ENCODE measurements around the gene TSPAN9.

The TSPAN9 gene

GRCh38 chr12:3316776-3317480, 239.7 kb downstream of the TSPAN9 start:
- no peak for DNase-seq (ENCODE audit: low spot score)

GRCh38 chr12:3317481-3317815, 240.3 kb downstream of the TSPAN9 start:
- DNase-seq (ENCODE audit: low spot score), result no peak

GRCh38 chr12:3317841-3318501, 240.8 kb downstream of the TSPAN9 start:
- no peak for DNase-seq (ENCODE audit: low spot score)

GRCh38 chr12:3319723-3320492, 242.7 kb downstream of the TSPAN9 start:
- DNase-seq (ENCODE audit: low spot score), result no peak

GRCh38 chr12:3320881-3321509, 243.8 kb downstream of the TSPAN9 start:
- DNase-seq (ENCODE audit: low spot score), result no peak

- DNase-seq (ENCODE audit: low spot score), result no peak
Measured at GRCh38 chr12:3321881-3322280, 244.7 kb downstream of the TSPAN9 start.

- no peak for DNase-seq (ENCODE audit: low spot score)
Measured at GRCh38 chr12:3323002-3323685, 246.0 kb downstream of the TSPAN9 start.

GRCh38 chr12:3325736-3326135, 248.6 kb downstream of the TSPAN9 start:
- DNase-seq (ENCODE audit: low spot score), result no peak

- DNase-seq (ENCODE audit: low spot score), result no peak
Measured at GRCh38 chr12:3326156-3326849, 249.1 kb downstream of the TSPAN9 start.

GRCh38 chr12:3326850-3327780, 249.9 kb downstream of the TSPAN9 start:
- DNase-seq (ENCODE audit: low spot score), result no peak

GRCh38 chr12:3328081-3328480, 250.9 kb downstream of the TSPAN9 start:
- no peak for DNase-seq (ENCODE audit: low spot score)

- DNase-seq (ENCODE audit: low spot score), result no peak
Measured at GRCh38 chr12:3328571-3328970, 251.4 kb downstream of the TSPAN9 start.

- DNase-seq (ENCODE audit: low spot score), result no peak
Measured at GRCh38 chr12:3329361-3329760, 252.2 kb downstream of the TSPAN9 start.

- DNase-seq (ENCODE audit: low spot score), result no peak
Measured at GRCh38 chr12:3330976-3331510, 253.9 kb downstream of the TSPAN9 start.

GRCh38 chr12:3332188-3332587, 255.0 kb downstream of the TSPAN9 start:
- no peak for DNase-seq (ENCODE audit: low spot score)

GRCh38 chr12:3333583-3333982, 256.4 kb downstream of the TSPAN9 start:
- no peak for DNase-seq (ENCODE audit: low spot score)

- no peak for DNase-seq (ENCODE audit: low spot score)
Measured at GRCh38 chr12:3333991-3334391, 256.8 kb downstream of the TSPAN9 start.

- no peak for DNase-seq (ENCODE audit: low spot score)
Measured at GRCh38 chr12:3335078-3335487, 257.9 kb downstream of the TSPAN9 start.
